ENCODE measurements around the gene OSBPL10. TPM values are rescaled to one million over a fixed set of nuclear protein-coding genes. Genes with fewer than 3 reads are reported as not detected.

Gene OSBPL10
- polyA plus RNA-seq, 3 donors = 20.7 to 23.5 (median 22.3) TPM

GRCh38 chr3:31621314-31621713, 359.7 kb downstream of the OSBPL10 start:
- DNase-seq = no peak

- DNase-seq = no peak
These were observed 360.4 kb downstream of the OSBPL10 start for GRCh38 chr3:31620656-31621055.

DNA sequence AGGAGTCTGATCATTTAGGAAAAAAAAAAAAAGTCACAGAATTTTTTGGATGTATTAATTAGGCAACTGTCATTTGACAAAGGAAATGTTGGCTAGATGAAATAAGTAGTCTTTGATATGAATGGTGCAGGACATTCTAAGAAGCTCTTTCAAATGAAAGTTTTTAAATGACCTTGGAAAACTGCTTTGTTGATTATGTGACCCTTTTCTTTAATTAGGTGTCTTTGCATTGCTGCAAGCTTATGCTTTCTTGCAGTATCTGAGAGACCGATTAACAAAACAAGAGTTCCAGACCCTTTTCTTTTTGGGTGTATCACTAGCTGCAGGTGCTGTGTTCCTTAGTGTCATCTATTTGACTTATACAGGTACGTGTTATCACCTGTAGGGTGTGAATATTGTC, 364.4 kb downstream of the OSBPL10 start:
- no peak for DNase-seq

GRCh38 chr3:31615071-31615875, 365.8 kb downstream of the OSBPL10 start:
- no peak for DNase-seq

DNA sequence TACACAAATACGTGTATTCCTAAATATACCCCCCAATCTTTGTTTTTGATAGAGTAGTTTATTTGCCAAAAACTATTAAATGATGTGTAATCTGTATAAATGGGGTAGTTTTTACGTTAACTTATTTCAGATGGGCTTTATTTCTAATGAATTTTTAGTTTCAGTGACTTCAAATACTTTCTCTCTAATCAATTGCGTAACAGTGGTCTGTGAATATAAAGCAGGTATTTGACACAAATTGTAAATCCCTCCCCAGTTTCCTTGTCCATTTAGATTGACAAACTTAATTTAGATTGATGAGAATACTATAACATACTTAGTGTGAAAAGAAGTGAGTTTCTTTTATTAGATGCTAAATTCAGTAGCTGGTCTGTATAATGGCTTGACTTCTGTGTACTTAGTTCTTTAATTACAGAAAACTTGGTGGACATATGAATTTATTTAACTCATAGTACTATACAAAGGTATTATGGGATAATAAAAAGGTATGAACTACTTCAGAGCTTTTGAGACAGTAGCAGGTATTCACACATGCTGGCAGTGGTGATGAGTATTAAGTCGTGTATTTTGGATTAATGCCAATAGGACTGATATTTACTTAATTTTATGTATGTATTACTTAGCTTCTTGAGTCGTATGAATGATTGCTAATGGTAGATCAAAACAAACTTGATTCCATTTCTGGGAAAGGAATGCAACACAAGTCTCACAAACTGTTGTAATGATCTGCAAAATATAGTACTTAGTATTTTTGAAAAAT, 366.7 kb downstream of the OSBPL10 start:
- DNase-seq = no peak

DNA sequence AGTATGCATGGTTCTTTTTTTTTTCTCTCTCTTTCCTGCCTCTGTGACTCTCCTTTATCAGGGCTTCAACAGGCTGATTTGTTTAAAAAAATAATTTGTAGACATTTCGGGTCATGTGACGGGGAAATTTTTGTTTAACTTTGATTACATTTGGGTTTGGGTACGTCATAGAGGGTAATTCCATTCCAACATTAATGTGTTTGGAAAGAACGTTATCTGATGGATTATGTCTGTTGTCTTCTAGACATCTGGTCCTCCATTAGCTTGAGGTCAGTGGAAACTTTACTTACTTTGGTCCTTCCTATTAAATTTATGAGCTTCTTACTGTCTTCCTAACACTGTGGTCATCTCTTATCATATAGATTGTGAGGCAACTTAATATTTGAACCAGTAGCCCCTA, 367.4 kb downstream of the OSBPL10 start:
- DNase-seq = no peak

GRCh38 chr3:31613177-31613576, 367.9 kb downstream of the OSBPL10 start:
- DNase-seq = no peak

Other genes starting within 250 kb of the OSBPL10 start
- gene ZNF860, start 488 bp upstream of the OSBPL10 start, polyA plus RNA-seq (ENCODE audit: insufficient read length in 3 of 3) = 1 to 10 TPM; 2.1 to 3.4 (median 3.0) TPM
- 10 to 100 TPM; 15.0 to 20.2 (median 17.0) TPM for gene GPD1L, start 125.4 kb upstream of the OSBPL10 start, polyA plus RNA-seq (ENCODE audit: insufficient read length in 3 of 3)